Measurements from ENCODE around the gene TRRAP.
"Not testable (repeated sequence)": the region's sequence is repeated elsewhere in the genome, so short reads cannot be mapped to it uniquely, and the experiment has no call there.

TRRAP gene

DNA sequence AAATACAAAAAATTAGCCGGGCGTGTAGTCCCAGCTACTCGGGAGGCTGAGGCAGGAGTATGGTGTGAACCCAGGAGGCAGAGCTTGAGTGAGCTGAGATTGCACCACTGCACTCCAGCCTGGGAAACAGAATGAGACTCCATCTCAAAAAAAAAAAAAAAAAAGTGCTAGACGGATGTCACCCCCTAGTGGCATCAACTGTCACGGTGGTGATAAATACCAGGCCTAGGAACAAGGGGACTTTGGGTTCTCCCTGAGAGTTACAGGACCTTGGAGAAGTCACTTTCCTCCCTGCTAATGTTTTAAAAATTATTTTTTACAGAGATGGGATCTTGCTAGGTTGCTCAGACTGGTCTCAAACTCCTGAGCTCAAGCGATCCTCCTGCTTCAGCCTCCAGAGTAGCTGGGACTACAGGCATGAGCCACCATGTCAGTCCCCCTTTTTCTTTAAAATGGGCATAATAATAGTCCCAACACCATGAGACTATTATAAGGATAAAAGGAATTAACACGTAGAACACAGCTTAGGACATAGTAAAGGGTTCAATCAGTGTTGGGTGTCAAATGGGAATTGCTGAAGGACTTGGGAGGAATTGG is 5.9 kb upstream of the TRRAP start:
- TF ChIP-seq ZFX (IDR thresholded peaks at IDR 0.05; ENCODE audit: borderline replicate concordance) (no peak), CTCF (IDR thresholded peaks at IDR 0.05) (peak; percentile 79)
- no peak overlapping the region for H3K27ac ChIP-seq

DNA sequence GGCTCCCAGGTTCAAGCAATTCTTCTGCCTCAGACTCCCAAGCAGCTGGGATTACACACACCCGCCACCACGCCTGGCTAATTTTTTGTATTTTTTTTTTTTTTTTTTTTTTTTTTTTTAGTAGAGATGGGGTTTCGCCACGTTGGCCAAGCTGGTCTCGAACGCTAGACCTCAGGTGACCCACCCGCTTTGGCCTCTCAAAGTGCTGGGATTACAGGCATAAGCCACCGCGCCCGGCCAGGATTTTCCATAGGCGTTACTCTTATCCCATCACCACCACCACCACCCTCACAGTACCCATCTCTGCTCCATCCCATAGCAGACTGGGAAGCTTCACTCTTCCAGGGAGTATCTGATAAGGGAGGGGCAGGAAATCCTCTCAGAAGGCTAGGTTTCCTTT is 4.7 kb upstream of the TRRAP start:
- not testable (repeated sequence) for H3K27ac ChIP-seq

DNA sequence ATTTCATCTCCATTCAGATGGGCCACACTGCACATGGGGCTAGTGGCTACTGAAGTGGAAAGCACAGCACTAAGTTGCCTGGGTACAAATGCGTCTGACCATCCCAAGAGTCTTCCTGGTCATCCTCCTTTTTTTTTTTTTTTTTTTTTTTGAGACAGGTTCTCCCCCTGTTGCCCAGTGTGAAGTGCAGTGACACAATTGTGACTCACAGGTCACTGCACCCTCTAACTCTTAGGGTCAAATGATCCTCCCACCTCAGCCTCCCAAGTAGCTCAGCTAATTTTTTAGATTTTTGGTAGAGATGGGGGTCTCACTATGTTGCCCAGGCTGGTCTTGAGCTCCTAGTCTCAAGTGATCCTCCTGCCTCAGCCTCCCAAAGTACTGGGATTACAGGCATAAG is 3.4 kb upstream of the TRRAP start:
- no peak for TF ChIP-seq ZFX (IDR thresholded peaks at IDR 0.05; ENCODE audit: borderline replicate concordance)
- no peak for TF ChIP-seq CTCF (IDR thresholded peaks at IDR 0.05)
- H3K27ac ChIP-seq, result no peak overlapping the region

GRCh38 chr7:98875501-98875900 is 2.8 kb upstream of the TRRAP start:
- TF ChIP-seq CTCF (IDR thresholded peaks at IDR 0.05) (no peak), ZFX (IDR thresholded peaks at IDR 0.05; ENCODE audit: borderline replicate concordance) (no peak)
- H3K27ac ChIP-seq, result no peak overlapping the region

- TF ChIP-seq CTCF (IDR thresholded peaks at IDR 0.05), result no peak
- TF ChIP-seq ZFX (IDR thresholded peaks at IDR 0.05; ENCODE audit: borderline replicate concordance), result no peak
- H3K27ac ChIP-seq, result no peak overlapping the region
These were observed 1.2 kb upstream of the TRRAP start for GRCh38 chr7:98877146-98877545.

DNA sequence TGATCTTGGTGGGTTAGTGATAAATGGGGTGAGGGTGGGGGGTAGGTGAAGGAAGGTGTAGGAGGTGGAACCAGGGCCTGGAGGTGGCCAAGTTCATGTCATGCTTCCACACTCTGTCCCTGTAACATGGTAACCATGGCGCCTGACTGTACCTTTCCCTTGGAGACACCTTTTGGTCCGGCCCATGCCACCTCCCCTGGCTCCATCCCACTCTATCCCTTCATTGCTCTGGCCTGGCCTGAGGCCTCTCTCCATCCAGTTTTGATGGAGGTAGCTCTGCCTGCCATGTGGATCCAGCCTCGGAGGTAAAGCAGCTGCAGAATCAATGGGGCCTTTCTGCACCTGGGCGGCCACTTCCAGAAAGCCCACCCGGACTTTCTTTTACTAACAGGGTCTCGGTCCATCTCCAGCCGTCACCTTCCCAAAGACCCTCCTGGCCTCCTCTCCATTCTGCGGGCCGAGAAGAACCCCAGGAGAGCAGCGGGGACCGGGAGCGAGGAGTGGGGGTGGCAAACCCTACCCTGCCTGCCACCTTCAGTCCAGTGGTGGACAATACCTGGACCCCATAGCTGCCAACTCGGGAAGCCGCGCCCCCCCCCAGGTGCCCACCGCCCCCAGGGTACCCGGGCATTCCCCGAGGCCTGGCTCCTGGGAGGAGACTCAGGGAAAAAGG is 504 bp upstream of the TRRAP start:
- TF ChIP-seq ZFX (IDR thresholded peaks at IDR 0.05; ENCODE audit: borderline replicate concordance) (no peak), CTCF (IDR thresholded peaks at IDR 0.05) (no peak)
- H3K27ac ChIP-seq, result peak overlapping the region; percentile 82

DNA sequence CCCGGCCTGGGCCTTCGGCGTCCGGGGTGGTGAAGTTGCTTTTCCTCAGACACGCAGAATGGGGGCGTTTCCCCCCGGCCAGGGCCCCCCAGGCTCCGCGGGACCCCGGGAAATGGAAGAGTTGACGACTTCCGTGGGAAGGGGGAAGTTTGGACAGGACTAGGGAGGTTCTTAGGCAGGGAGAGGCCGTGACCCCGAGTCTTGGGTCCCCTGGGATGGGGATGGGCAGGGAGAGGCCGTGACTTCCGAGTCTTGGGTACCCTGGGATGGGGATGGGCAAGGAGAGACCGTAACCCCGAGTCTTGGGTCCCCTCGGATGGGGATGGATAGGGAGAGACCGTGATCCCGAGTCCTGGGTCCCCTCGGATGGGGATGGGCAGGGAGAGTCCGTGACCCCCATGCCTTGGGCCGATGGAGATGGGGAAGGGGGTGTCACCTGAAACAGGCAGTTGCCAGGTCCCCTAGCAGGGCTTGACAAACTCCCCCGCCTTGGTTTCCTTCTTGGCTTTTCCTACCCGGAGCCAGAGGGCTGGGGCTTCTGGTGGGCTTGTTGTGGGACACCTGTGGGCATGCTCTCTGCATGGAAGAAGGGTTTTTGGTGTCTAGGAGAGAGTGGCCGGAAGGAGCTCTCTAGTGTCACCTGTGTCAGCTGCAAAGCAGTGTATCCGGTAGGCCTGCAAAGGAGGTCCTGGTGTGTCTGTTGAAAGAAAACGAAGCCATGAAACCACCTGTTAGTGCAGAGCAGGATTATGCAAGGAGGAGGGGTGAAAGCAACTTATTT is 1.1 kb downstream of the TRRAP start:
- peak overlapping the region; percentile 82 for H3K27ac ChIP-seq
- TF ChIP-seq ZFX (IDR thresholded peaks at IDR 0.05; ENCODE audit: borderline replicate concordance) (no peak), CTCF (IDR thresholded peaks at IDR 0.05) (peak; percentile 85)
